Measurements from ENCODE around the gene ATXN2.

The ATXN2 gene

DNA sequence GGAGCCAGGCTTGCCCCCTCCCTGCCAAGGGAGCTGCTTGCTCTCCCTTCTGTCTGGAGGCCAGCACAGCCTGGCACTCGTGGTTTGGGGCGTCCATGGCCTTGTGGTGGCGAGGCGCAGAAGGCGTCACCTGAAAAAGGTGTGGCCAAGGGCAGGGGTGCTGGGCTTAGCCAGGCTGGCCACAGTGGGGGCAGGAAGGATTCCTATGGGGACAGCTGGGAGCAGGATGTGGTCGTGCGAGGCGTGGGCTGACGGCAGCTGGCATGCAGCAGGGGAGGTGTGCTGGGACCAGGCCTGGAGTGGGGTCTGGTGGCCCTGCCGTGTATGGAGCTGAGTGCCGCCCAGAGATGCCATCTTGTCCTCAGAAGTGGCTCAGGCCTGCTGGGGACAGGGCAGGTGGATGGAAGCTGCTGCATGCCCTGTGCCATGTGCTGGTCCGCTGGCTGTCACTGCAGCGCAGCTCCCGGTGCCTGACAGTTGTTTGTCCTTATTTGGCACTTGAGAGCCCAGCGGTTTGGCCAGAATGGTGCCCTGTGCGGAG, 163.4 kb downstream of the ATXN2 start:
- DNase-seq: no peak

DNA sequence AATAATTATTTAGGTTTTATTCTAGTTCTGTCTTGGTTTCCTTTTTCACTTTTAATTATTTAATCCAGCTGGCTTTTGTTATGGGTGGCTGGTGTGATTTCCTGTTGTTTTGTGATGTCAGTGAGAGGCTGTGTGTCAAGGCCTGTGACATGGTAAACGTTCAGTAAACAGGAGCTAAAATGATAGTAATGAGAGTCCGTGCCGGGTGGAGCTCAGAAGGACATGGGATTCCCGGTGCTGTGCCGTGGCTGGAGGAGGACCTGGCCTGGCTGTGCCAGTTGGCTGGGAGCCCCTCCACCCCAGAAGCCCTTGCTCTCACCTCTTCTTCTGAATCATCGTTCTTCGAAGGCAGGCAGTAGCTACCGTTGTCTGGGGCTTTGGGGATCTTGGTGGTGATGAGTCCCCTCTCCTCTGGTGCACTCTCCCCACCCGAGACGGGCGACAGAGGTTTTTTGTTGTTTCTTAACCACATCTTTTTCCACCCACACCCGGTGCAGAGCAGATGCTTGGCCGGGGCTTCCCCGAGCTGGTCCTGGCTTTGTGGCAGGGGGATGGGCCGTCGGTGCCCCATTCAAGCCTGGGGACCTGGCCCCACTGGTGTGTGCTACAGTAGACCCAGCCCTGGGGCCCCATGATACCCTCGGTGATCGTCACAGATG, 164.3 kb downstream of the ATXN2 start:
- DNase-seq: peak; percentile 19

DNA sequence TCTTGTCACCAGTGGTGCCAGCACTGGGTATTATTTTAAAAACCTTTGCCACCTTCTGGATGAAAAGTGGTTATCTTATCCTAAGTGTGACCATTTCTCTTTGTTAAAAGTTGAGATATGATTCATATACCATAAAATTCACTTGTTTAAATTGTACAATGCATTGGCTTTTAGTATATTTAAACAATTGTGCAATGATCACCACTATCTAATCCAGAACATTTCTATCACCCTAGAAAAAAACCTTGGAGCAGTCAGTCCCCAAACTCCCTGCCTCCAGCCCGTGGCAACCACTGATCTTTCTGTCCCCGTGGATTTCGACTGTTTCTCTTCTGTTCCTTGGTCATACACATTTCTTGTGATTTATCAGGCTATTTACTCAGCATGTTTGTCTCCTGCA, 165.1 kb downstream of the ATXN2 start:
- no peak for DNase-seq

DNA sequence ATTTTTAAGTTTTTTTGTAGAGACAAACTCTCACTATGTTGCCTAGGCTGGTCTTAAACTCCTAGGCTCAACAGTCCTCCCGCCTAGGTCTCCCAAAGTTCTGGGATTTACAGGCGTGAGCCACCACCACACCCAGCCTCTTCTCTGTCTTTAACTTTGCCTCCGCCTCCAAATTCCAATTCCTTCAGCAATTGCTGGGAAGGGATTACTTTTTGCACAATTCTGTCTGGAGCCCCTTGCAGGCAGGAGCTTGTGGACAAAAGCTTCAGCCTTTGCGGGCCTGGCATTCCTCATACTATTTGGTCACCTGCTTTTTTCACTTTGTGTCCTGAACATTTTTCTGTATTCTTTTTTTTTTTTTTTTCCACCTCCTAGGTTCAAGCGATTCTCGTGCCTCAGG, 167.3 kb downstream of the ATXN2 start:
- DNase-seq: no peak

DNA sequence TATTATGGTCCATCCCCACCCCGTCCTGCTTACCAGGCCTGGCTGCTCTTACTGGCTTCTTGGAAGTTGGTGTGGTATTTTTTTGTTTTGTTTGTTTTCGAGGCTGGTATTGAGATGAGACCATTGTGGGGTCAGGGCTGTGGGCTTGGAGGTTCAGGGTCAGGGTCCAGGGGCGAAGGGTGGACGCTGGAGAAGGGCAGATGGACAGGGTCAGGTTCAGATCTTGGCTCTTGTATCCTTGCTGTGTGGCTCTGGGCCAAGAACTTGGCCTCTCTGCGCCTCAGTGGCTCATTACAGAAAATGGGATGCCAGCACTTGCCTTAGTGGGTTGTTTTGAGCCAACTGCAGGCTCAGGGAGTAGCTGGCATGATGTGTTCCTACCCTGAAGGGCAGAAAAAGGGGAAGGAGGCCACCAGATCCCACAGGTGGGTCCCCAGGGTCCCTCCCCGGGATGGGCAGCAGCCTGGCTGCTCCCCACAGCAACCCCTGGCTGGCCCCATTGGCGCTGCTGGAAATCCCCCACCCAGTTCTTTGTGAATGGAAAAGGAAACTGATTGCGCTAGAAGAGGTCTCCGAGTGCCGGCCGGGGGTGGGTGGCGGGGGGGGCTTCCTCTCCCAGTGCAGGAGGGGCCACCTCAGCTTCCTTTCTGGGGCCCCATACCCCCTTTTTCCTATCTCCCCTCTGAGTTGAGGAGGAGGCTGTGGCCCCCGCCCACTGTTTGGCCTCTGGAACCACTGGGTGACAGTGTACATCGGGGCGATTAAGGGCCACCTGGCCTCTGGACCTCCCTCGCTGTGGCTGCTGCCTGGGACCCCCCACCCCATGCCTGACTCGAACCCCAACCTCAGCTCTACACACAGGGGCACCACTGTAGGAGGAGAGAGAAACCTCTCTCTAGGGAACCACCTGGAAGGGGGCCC, 168.4 kb downstream of the ATXN2 start:
- peak; percentile 41 for DNase-seq

DNA sequence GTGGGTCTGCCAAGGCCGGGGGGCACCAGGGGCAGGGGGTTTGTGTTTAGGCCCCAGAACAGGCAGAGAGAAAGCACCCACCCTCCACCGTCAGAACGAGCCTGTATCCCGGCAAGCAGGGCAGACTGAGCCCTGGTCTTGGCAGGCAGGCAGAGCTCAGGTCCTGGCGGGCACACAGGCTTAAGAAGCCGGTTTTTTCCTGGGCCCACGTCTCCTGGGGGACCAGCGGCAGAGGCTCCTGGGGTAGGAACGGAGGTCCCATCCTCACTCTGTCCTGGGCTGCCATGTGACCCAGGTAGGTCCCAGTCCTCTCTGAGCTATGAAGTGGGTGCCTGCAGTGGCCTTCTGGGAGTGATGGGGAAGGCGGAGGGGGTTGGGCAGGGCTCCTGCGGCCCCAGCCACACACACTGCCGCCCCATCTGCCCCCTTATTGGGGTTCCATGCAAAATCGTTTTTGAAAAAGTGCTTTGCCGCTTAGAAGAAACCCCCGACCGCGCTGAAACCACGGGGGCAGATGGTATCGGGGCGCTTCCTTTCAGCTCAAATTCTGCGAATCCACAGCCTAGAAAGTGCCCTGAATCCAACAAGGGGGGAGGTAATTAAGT, 169.2 kb downstream of the ATXN2 start:
- peak; percentile 55 for DNase-seq

DNA sequence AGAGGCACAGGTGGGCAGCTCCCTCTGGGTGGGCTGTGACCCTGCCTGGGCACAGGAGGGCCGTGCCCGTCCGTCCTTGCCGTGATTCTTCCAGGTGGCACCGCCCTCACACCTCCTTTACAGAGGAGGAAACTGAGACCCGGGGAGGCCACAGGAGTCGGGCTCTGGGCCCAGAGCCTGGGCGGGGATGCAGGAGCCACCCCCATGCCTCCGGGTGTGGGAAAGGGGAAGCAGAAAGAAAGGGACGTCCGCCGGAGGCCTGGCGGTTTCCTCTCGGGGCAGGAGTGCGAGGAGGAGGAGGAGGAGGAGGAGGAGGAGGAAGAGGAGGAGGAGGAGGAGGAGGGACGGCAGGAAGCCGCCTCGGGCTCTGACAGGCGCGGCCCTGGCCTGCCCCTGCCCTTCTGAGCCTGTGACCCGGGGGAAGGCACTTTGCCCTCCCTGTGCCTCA, 170.4 kb downstream of the ATXN2 start:
- peak; percentile 78 for DNase-seq

DNA sequence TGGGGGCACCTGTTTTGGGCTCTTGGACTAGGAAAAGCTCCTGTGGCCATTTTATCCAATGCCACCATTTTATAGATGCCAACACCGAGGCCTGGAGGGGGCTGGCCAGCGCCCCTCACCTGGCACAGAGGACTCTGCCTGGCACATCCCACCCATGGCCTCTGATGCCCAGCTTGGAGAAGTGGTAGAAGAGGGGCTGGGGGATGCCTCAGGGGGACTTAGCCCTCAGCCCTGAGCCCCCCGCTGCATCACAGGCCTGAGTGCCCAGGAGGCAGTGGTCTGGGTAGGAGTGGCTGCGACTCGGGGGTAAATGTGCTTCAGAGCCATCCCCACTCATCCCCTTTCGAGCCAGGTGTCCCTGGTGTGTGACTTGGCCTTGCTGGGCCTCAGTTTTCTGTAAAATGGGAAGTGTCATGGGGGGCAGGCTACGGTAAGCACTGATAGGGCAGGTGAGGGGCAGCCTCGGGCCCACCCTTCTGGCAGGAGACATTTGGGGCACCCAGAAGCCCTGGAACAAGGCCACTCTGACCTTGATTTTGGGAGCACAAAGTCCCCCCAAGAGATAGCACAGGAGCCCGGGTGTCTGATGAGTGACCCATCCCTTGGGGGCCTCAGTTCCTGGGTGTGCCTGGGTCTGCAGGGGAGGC, 170.9 kb downstream of the ATXN2 start:
- DNase-seq: no peak

DNA sequence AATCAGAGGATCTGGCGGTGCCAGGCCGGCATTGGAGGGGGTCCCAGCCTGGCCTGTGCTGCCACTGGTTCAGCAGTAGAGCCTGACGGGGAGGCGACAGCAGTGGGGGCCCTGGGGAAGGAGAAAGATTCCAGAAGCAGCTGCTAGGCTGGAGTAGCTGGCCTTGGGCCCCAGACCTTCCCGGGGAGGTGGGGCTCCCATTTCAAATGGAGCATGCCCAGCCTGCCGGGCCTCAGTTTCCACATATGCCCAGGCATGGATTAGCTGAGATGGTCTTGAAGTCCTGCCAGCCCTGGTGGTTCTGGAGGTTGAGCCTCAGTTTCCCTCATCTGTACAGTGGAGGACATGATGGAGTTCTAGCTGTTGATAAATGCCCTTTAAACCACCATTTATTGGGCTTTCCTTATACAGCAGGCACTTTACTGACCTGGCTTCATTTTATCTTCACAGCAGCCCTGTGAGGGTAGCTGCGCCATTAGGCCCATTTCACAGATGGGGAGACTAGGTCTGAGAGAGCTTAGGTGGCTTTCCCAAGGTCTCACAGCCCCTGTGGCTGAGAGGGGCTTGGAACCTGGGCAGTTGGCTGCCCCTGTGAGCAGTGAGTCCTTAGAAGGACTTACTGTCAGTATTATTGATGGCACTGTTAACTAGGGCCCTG, 171.6 kb downstream of the ATXN2 start:
- DNase-seq: no peak

DNA sequence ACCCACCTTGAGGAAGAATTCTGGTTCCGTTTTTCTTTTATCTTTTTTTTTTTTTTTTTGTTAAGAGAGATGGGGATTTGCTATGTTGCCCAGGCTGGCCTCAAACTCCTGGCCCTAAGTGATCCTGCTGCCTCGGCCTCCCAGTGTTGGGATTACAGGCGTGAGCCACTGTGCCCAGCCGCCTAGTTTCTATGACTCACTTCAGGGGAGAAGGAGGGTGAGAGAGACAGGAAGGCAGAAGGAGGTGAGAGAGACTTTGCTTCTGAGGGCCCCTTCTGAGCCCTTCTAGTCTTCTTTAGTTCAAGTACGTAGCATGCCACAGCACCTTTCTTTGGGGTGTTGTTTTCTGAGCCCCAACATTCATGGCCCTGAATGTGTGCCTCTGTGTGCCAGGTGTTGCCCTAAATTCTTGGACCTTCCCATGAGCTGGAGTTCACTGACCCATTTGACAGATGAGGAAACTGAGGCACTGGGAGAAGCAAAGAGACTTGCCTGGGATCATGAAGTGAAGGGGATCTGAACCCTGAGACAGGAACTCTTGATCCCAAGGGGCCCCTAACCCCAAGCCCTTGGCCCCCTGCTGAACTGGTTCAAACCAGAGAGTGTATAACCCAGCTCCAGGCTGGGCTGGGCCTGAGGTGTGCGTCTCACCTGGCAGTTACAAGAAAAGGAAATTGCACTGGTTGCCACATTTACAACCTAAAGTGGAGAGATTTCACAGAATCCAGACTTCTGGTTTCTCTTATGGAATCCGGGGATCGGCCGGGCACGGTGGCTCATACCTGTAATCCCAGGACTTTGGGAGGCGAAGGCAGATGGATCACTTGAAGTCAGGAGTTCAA, 172.6 kb downstream of the ATXN2 start:
- no peak for DNase-seq

DNA sequence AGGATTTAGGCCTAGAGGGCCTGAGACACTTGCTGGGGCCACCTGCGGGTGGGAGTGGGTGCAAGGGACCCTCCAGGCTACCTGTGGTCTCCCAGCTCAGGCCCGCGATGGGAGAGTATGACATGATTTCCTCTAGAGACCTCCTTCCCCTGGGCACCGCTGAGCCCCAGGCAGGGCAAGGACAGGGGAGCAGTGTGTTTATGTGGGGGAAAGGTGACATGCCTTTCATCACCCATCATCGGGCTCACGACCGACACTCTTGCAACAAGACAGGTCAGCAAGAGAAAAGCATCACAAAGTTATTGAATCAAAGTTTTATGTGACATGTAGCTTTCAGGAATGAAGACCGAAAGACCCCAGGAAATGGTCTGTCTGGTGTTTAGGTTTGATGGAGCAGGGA, 173.5 kb downstream of the ATXN2 start:
- DNase-seq: no peak

DNA sequence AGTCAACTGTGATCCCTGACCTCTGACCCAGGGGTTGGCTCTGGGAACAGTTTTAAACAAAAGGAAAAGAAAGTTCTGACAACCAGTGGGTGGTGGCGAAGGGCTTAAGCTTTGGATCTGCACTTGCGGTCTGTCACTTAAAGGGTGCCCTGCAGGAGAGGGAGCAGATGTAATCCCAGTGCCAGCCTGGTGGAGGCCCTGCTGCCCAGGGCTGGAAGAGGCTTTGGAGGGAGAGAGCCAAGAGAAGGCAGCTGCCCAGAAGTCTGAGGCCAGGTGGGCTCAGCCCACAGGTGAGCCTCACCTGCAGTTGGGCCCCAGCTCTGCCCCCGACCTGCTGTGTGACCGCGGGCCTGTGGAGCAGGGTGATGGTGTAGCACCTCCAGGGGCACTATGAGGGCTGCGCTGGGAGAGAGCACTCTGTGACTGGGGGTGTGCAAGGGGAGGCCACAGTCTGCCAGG, 174.3 kb downstream of the ATXN2 start:
- DNase-seq: no peak

DNA sequence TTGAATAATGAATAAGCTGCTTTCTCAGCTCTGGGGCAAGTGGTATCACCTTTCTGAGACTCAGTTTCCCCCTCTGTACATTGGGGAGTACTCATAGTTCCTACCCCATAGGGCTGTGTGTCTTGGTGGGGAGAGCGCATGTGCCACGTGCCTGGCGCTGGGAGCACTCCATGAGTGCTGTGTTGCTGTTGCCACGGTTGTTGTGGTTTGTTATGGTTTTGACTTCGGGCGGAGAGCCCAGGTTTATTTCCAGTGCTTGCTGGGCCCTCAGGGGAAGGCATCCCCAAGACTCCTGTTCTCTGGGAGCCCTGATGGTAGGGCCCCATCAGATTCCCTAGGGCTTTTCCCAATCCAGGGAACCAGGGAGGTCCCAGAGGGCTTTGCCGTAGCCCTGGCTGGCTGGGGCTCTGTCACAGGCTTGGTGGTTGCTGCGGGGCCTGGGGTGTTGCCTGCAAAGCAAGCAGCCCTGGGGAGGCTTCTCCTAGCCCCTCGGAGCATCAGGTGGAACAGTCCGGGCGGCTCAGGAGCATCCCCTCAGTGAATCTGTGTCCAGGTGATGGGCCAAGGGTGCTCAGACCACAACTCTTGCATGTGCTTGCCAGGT, 174.8 kb downstream of the ATXN2 start:
- DNase-seq: no peak

DNA sequence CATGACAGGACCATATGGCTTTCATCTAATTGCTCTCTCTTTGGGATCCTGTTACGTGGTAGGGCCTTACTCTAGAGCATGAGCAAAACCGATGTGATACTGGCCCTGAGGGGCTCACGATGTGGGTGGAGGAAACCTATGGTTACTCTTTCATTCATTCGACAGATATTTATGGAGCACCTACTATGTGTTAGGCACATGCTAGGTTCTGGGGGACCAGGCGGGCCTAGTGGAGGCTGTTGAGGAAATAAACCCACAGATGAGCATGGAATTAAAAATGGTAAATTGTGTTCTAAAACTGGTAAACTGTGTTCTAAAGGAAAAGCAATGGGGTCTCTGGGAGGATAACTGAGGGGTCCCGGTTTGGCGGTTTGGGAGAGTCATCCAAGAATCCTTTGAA, 178.6 kb downstream of the ATXN2 start:
- no peak for DNase-seq

DNA sequence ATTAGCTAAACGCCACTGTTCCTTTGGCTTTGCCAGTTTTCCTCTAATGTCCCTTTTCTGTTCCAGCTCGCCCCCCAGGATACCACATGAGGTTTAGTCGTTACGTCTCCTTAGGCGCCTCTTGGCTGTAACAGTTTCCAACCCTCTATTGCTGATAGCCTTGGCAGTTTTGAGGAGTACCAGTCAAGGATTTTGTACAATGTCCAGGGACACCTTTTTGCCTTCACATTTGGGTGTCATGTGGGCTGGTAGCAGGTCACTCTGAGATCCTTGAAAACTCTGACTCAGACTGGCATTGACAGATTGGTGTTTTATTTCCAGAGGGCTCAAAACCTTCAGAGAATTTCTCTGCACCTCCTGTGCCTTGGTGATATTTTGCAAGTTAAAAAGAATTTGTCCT, 179.3 kb downstream of the ATXN2 start:
- DNase-seq: no peak

DNA sequence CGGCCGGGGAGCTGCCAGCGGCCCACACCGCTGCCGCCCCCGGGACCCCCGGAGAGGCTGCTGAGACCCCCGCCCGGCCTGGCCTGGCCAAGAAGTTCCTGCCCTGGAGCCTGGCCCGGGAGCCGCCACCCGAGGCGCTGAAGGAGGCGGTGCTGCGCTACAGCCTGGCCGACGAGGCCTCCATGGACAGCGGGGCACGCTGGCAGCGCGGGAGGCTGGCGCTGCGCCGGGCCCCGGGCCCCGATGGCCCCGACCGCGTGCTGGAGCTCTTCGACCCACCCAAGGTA, 180.6 kb downstream of the ATXN2 start:
- DNase-seq: no peak

DNA sequence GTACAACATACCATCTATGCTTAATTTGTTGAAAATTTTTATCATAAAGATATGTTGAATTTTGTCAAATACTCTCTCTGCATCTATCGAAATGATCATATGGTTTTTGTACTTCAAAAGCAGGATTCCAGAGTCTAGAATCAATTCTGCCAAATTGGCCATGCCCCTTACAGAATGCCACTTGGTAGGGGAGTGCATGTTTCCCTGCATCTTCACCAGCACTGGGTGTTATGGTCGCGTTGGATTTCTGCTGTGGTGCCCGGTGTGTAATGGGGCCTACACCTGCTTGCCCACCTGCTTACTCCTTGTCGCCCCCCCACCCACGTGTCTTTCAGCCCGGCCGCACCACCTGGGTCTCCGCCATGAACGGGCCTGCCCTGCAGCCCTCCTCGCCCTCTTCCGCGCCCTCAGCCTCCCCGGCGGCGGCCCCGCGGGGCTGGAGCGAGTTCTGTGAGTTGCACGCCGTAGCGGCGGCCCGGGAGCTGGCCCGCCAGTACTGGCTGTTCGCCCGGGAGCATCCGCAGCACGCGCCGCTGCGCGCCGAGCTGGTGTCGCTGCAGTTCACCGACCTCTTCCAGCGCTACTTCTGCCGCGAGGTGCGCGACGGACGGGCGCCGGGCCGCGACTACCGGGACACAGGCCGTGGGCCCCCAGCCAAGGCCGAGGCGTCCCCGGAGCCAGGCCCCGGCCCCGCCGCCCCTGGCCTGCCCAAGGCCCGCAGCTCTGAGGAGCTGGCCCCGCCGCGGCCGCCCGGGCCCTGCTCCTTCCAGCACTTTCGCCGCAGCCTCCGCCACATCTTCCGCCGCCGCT, 181.1 kb downstream of the ATXN2 start:
- no peak for DNase-seq

DNA sequence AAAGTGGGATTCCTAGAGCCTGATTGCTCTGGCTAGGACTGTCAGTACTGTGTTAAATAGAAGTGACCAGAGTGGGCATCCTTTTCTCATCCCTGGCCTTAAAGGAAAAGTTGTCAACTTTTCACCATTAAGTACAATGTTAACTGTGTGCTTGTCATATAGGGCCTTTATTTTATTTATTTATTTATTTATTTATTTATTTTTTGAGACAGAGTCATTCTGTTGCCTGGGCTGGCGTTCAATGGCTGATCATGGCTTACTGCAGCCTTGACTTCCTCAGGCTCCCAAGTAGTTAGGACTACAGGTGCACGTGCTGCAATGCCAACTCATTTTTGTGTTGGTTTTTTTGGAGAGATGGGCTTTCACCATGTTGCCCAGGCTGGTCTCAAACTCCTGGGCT, 181.8 kb downstream of the ATXN2 start:
- no peak for DNase-seq

DNA sequence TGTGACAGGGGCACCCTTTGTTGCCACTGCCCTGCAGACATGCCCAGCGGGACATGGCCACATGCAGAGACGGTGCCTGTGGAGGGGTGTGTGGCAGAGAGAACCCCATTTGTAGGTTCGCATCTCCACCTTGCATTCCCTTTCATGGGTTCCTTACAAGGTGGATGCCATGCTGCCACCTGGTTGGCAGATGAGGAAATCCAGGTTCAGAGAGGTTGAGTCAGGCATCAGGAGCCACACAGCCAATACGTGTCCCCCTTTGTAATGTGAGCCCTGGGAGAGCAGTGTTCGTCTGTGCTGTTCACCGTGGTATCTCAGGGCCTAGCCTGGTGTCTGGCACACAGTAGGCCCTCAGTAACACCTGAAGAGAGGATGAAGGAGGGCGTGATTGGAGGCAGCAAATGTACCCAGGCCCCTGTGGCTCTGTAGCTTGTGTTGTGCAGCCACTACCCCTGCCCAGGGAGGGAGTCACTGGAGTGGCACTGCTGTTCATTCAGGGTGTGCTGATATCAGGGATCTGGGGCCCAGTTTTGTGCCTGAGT, 184.3 kb downstream of the ATXN2 start:
- DNase-seq: no peak

DNA sequence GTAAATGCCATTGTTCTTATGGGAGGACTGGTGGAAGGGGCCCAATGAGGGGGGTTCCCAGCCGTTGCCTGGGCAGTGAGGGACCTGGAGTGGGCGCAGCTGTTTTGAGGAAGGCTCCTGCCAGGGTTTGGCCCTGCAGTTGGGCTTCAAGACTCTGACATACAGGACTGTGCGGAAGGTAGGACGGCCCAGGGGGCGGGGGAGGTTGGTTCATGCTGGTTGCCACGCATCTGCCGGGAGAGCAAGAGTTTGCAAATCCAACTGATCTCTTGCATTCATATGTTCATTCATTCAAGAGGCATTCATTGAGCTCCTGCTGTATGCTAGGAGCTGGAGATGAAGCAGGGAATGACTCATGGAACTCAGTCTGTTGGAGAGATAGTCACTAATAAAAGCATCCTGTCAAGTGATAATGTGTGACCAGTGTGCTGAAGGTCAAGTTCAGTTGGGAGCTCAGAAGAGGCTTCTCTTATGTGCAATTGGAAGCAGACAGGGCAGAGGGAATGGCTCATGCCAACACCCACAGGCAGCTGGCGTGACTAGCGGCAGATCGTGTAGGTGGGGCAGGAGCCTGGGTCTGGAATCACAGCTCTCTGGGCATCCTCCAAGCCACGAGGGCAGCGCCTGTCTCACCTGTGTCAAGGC, 185.6 kb downstream of the ATXN2 start:
- DNase-seq: no peak
